ENCODE data around the gene ITIH4. TPM values are rescaled to one million over a fixed set of nuclear protein-coding genes. Genes with fewer than 3 reads are reported as not detected.

ITIH4 gene
- total RNA-seq, 2 donors from 2014 or later, result 6.0 to 6.2 TPM

DNA sequence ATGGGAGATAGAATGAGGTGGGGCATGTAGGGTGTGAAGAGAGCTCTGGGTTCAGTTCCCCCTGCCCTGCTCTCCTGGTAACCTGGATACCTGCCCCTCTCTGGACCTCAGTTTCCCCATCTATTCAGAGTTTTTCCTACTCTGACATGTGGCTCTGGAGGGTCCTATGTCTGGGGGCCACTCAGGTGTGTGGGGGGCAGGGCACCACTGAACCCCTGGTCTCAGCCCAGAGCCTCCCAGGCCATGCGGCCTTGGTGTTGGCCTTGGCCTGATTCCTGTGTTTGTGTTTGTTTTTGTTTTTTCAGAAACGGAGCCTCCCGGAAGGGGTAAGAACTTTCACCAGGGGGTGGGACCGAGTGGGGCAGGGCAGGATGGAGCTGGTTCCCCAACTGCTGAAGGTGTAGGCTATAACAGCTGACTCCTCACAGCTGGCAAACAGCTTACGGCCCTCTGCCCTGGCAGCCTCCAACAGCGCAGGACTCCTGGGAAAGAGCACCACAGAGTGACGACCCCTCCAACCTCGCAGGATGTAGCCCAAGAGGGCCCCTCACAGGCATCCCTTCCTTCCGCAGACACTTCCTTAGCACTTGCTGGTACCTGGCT is 35.1 kb downstream of the ITIH4 start:
- WGBS, 2 experiments (ENCODE audit: insufficient coverage in 1 of 2, insufficient read length in 1 of 2), result 91 to 100% methylated on average over 3 to 9 of the region's 9 CpGs

DNA sequence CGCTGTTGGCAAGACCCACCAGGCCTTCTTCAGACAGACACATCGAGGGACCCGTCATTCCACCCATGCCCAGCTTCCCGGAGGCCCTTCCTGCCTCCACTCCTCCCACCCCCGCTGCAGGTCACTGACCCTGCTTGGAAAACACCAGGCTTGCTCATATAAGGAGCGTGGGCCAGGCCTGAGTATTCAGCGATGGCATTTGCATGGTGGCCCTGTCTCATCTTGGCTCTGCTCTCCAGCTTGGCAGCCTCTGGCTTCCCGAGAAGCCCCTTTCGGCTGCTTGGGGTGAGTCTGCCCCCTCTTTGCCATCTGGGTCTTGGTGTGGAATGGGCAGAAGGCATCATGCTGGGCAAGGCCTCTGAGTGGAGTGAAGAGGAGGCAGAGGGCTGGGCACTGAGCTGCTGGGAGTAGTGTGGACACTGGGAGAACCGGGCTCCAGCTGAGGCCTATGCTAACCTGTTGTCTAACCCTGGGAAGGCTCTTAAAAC is 35.8 kb downstream of the ITIH4 start, which contains the start of gene ITIH3:
Gene ITIH3, plus strand, starts transcription at position 185 of the 488 bp plus-strand sequence. Its CDS starts 8 bp downstream, at position 193.
- H3K4me1 Mint-ChIP-seq, result no peaks in the 10 kb centered on the region
- Histone ChIP-seq H3K9me3 (ENCODE audit: control insufficient read depth, low read length) (no peaks in the 10 kb centered on the region), H3K36me3 (ENCODE audit: control insufficient read depth, insufficient read depth, low read length) (no peaks in the 10 kb centered on the region), H3K27me3 (ENCODE audit: control insufficient read depth, insufficient read depth, low read length, poor library complexity, severe bottlenecking) (no peaks in the 10 kb centered on the region), H3K4me3 (ENCODE audit: low read length) (no peak within 1 kb of the TSS), H3K27ac (ENCODE audit: low read depth, low read length) (peak within 1 kb of the TSS; percentile 24), H3K9ac (ENCODE audit: extremely low read depth, low read length, poor library complexity, severe bottlenecking) (no peak within 1 kb of the TSS), H3K4me1 (ENCODE audit: control insufficient read depth, insufficient read depth, low read length) (no peaks in the 10 kb centered on the region)
- WGBS, 2 experiments (ENCODE audit: insufficient coverage in 1 of 2, insufficient read length in 1 of 2), result 84 to 89% methylated on average over 7 to 10 of the region's 10 CpGs
- H3K27ac Mint-ChIP-seq, result no peak within 1 kb of the TSS
- DNase-seq, result no peak
- no peak for TF ChIP-seq CTCF (conservative IDR thresholded peaks at IDR 0.05)
- H3K9me3 Mint-ChIP-seq, result no peaks in the 10 kb centered on the region
- no peaks in the 10 kb centered on the region for H3K36me3 Mint-ChIP-seq (ENCODE audit: low read depth)
- no peaks in the 10 kb centered on the region for H3K27me3 Mint-ChIP-seq (ENCODE audit: insufficient read depth)
- no peak within 1 kb of the TSS for H3K4me3 Mint-ChIP-seq

More for the DNA sequence above, 35.1 kb downstream of the ITIH4 start:
- TF ChIP-seq CTCF (conservative IDR thresholded peaks at IDR 0.05), result no peak
- H3K4me1 Mint-ChIP-seq, result no peaks in the 10 kb centered on the region
- Histone ChIP-seq H3K27ac (ENCODE audit: low read depth, low read length) (no peak overlapping the region), H3K4me3 (ENCODE audit: low read length) (no peak overlapping the region), H3K9me3 (ENCODE audit: control insufficient read depth, low read length) (no peaks in the 10 kb centered on the region), H3K9ac (ENCODE audit: extremely low read depth, low read length, poor library complexity, severe bottlenecking) (no peak overlapping the region), H3K27me3 (ENCODE audit: control insufficient read depth, insufficient read depth, low read length, poor library complexity, severe bottlenecking) (no peaks in the 10 kb centered on the region), H3K4me1 (ENCODE audit: control insufficient read depth, insufficient read depth, low read length) (no peaks in the 10 kb centered on the region), H3K36me3 (ENCODE audit: control insufficient read depth, insufficient read depth, low read length) (no peaks in the 10 kb centered on the region)
- H3K36me3 Mint-ChIP-seq (ENCODE audit: low read depth), result no peaks in the 10 kb centered on the region
- H3K27me3 Mint-ChIP-seq (ENCODE audit: insufficient read depth), result no peaks in the 10 kb centered on the region
- H3K4me3 Mint-ChIP-seq, result no peak overlapping the region
- H3K9me3 Mint-ChIP-seq, result no peaks in the 10 kb centered on the region
- no peak overlapping the region for H3K27ac Mint-ChIP-seq
- DNase-seq, result no peak

DNA sequence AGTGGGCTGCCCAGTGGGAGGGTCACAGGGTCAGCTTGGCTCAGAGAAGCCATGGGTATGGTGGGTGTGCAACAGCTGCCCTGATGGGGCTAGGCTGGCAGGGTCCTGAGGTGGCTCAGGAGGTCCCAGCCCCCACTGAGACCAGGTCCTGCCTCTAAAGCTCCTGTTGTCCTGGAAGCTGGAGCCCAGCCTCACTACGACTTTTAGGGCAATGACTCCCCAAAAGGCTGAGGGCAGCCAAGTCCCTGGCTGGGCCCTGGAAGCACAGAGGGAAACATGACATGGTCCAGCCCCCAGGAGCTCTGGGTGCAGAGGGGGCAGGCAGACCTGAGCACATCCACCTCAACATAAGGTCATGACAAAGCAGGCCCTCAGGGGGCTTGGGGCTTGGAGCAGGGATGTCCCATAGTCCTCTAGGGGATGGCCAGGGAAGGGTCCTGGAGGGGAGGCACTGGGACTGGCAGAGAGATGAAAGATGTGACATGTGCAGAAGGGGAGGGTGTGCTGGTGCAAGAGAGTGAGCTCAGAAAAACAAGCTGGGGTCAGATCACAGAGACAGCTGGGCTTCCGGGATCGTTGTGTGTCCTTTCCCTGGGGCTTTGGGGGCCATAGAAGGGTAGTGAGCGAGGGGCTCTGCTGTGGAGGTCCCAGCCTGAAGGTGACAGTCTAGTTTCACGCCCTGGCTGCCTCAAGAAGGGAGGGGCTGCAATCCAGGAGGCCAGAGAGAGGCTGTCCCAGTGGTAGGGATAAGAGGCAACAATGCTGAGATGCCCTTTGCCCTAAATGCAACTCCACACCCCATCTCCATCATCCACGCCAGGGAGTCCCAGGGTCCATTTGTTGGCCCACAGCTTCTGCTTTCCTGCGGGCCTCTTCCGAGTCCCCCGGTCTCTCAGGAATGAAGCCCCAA is 36.5 kb downstream of the ITIH4 start:
- no peak for TF ChIP-seq CTCF (conservative IDR thresholded peaks at IDR 0.05)
- H3K4me1 ChIP-seq (ENCODE audit: control insufficient read depth, insufficient read depth, low read length), result no peaks in the 10 kb centered on the region
- Mint-ChIP-seq H3K27ac (no peak overlapping the region), H3K36me3 (ENCODE audit: low read depth) (no peaks in the 10 kb centered on the region), H3K4me3 (no peak overlapping the region), H3K9me3 (no peaks in the 10 kb centered on the region), H3K4me1 (no peaks in the 10 kb centered on the region), H3K27me3 (ENCODE audit: insufficient read depth) (no peaks in the 10 kb centered on the region)
- H3K27ac ChIP-seq (ENCODE audit: low read depth, low read length), result peak overlapping the region; percentile 24
- no peaks in the 10 kb centered on the region for H3K27me3 ChIP-seq (ENCODE audit: control insufficient read depth, insufficient read depth, low read length, poor library complexity, severe bottlenecking)
- no peaks in the 10 kb centered on the region for H3K36me3 ChIP-seq (ENCODE audit: control insufficient read depth, insufficient read depth, low read length)
- H3K4me3 ChIP-seq (ENCODE audit: low read length), result no peak overlapping the region
- no peak for DNase-seq
- WGBS, 2 experiments (ENCODE audit: insufficient coverage in 1 of 2, insufficient read length in 1 of 2), result 89 to 90% methylated on average over 5 to 9 of the region's 9 CpGs
- no peak overlapping the region for H3K9ac ChIP-seq (ENCODE audit: extremely low read depth, low read length, poor library complexity, severe bottlenecking)
- H3K9me3 ChIP-seq (ENCODE audit: control insufficient read depth, low read length), result no peaks in the 10 kb centered on the region
